ENCODE measurements around the gene TRMT61A. TPM values are rescaled to one million over a fixed set of nuclear protein-coding genes. Genes with fewer than 3 reads are reported as not detected.
A peak's percentile ranks its signal among the peaks of the same experiment; 100 is the strongest.

Gene TRMT61A
- total RNA-seq, 1 donor from 2014 or later = 4.7 TPM

DNA sequence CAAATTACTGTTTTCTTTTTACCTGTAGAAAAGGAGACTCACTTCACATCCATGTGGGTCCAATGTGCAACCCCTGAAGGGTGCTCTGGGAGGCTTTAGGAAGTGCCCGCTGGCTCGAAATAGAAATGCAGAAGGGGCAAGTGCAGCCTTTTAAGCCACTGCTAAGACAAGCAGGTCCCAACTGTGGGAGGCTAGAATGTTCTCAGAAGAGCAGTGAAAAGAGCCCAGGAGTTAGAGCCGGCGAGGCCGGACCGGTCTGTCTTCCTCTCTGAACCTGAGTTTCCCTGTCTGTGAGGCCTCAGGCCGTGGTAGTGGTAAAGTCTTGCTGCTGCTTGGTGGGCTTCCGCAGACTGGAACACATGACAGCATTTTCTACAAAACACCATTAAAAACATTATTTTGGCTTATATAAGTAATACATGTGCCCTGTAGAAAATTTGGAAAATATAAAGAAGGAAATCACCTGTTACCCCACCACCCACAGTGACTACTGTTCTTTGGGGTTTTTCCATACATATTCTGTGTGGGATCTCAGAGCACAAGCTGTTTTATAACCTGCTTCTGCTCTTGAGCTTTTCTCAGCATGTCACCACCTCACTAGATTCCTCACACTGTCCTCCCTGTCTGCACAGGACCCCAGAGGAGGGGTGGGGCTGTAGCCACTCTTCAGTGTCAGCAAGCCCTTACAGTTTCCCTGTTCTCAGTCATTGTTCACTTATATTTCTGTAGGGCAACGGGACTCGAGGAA, 12.4 kb upstream of the TRMT61A start:
- H3K27me3 ChIP-seq (ENCODE audit: control insufficient read depth in 3 of 3, insufficient read depth in 3 of 3, low read length in 3 of 3) = no peaks in the 10 kb centered on the region
- H3K4me3 ChIP-seq (ENCODE audit: low read length in 3 of 3) = no peak overlapping the region
- no peaks in the 10 kb centered on the region for H3K9me3 ChIP-seq (ENCODE audit: control insufficient read depth in 3 of 3, low read length in 3 of 3)
- H3K36me3 ChIP-seq (ENCODE audit: control insufficient read depth in 3 of 3, insufficient read depth in 3 of 3, low read length in 3 of 3) = no peaks in the 10 kb centered on the region
- H3K27ac ChIP-seq (ENCODE audit: low read depth, low read length) = no peak overlapping the region
- peaks cover 33 to 55% (median 47%) of the 10 kb centered on the region in 3 donors for H3K4me1 ChIP-seq (ENCODE audit: control insufficient read depth in 3 of 3, insufficient read depth in 3 of 3, low read length in 3 of 3)
- no peak overlapping the region for H3K9ac ChIP-seq (ENCODE audit: low read depth in 1 of 3, low read length in 3 of 3)

DNA sequence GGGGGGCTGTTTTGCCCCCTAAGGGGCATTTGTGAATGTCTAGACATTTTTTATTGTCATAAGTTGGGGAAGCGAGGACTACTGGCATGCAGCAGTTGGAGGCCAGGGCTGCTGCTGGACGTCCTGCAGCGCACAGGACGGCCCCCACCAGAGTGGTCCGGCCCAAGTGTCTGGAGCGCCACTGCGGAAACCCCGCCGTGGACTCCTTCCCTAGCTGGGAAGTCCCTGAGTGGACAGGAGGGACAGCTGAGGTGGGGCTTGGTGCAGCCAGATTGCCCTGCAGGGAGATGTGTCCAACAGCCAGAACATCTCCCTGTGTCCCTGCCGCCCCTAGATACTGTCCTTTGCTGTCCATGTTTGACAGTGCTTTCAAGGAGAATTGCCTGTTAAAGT, 11.8 kb upstream of the TRMT61A start:
- H3K9me3 ChIP-seq (ENCODE audit: control insufficient read depth in 3 of 3, low read length in 3 of 3) = no peaks in the 10 kb centered on the region
- no peaks in the 10 kb centered on the region for H3K36me3 ChIP-seq (ENCODE audit: control insufficient read depth in 3 of 3, insufficient read depth in 3 of 3, low read length in 3 of 3)
- H3K9ac ChIP-seq (ENCODE audit: low read depth in 1 of 3, low read length in 3 of 3) = peak overlapping the region in 2 of 3 donors; percentile 10 to 57
- H3K4me1 ChIP-seq (ENCODE audit: control insufficient read depth in 3 of 3, insufficient read depth in 3 of 3, low read length in 3 of 3) = peaks cover 33 to 57% (median 49%) of the 10 kb centered on the region in 3 donors
- no peak overlapping the region for H3K27ac ChIP-seq (ENCODE audit: low read depth, low read length)
- peaks cover 1 to 3% (median 3%) of the 10 kb centered on the region in 3 donors for H3K27me3 ChIP-seq (ENCODE audit: control insufficient read depth in 3 of 3, insufficient read depth in 3 of 3, low read length in 3 of 3)
- no peak overlapping the region for H3K4me3 ChIP-seq (ENCODE audit: low read length in 3 of 3)

DNA sequence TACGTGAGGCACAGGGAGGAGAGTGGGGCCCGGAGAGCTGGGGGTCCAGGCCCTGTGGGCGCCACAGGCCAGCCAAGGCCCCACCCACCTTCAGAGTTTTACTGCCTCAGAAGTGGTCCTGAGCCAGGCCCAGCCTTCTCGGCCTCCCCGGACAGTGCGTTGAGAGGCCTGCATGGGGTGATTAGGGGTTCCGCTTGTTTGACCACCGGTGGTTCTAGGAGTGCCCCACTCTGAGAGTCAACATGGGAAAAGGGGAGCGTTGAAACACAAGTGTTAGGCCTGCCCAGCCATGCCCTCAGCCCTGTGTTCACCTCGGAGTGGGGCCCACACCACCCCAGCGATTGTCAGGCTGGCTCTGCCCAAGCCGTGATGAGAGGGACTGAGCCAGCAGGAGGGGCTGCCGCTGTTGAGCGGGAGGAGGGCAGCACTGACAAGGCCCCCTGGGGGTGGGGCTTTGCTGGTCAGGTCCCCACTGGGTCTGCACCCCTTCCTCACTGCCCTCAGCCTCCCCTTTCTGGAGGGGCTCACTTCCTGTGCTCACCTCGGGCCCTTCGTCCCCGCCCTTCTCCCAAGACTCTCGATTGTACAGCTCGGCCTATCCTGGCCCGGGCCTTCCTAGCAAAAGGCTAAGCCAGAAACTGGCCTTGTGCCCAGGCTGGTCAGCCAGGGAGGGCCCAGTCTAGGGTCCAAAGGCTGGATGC, 11.1 kb upstream of the TRMT61A start:
- H3K4me1 ChIP-seq (ENCODE audit: control insufficient read depth in 3 of 3, insufficient read depth in 3 of 3, low read length in 3 of 3) = peaks cover 26 to 53% (median 45%) of the 10 kb centered on the region in 3 donors
- no peaks in the 10 kb centered on the region for H3K9me3 ChIP-seq (ENCODE audit: control insufficient read depth in 3 of 3, low read length in 3 of 3)
- no peak overlapping the region for H3K4me3 ChIP-seq (ENCODE audit: low read length in 3 of 3)
- H3K9ac ChIP-seq (ENCODE audit: low read depth in 1 of 3, low read length in 3 of 3) = peak overlapping the region in 1 of 3 donors; percentile 57
- peak overlapping the region; percentile 19 for H3K27ac ChIP-seq (ENCODE audit: low read depth, low read length)
- peaks cover 2 to 4% (median 4%) of the 10 kb centered on the region in 3 donors for H3K27me3 ChIP-seq (ENCODE audit: control insufficient read depth in 3 of 3, insufficient read depth in 3 of 3, low read length in 3 of 3)
- H3K36me3 ChIP-seq (ENCODE audit: control insufficient read depth in 3 of 3, insufficient read depth in 3 of 3, low read length in 3 of 3) = no peaks in the 10 kb centered on the region

DNA sequence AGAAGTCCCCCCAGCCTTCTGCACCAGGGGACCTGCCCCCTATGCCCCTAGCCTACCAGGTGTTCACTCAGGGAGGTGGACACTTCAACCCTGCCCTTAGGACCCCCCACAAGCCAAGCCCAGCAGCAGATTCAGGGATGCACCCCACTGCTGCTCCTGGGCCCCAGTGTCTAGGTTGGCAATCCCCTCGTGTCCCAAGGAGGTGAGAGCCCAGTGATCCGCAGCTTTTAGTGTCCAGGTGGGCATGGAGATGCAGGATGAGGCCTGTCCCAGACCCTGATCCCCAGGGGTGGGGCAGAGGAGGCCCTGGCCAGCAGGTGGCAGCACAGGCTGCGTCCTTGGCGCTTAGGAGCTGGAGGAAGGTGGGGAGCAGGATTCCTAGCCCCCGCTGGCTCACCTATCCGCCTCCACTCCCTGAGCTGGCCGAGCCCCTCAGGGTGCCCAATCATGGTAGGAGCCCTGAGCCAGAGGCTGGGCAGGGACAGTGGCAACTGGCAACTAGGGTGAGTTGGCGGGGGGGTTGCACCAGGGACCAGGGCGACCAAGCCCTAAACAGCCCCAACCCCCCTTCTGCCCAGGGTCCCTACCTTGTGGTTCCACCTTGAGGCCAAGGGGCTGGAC, 10.5 kb upstream of the TRMT61A start:
- Histone ChIP-seq H3K9ac (ENCODE audit: low read depth in 1 of 3, low read length in 3 of 3) (peak overlapping the region; percentile 32 to 57 (median 40)), H3K4me1 (ENCODE audit: control insufficient read depth in 3 of 3, insufficient read depth in 3 of 3, low read length in 3 of 3) (peaks cover 20 to 51% (median 42%) of the 10 kb centered on the region in 3 donors), H3K27ac (ENCODE audit: low read depth, low read length) (no peak overlapping the region), H3K36me3 (ENCODE audit: control insufficient read depth in 3 of 3, insufficient read depth in 3 of 3, low read length in 3 of 3) (no peaks in the 10 kb centered on the region), H3K9me3 (ENCODE audit: control insufficient read depth in 3 of 3, low read length in 3 of 3) (no peaks in the 10 kb centered on the region), H3K27me3 (ENCODE audit: control insufficient read depth in 3 of 3, insufficient read depth in 3 of 3, low read length in 3 of 3) (peaks cover 2 to 4% (median 4%) of the 10 kb centered on the region in 3 donors), H3K4me3 (ENCODE audit: low read length in 3 of 3) (no peak overlapping the region)

DNA sequence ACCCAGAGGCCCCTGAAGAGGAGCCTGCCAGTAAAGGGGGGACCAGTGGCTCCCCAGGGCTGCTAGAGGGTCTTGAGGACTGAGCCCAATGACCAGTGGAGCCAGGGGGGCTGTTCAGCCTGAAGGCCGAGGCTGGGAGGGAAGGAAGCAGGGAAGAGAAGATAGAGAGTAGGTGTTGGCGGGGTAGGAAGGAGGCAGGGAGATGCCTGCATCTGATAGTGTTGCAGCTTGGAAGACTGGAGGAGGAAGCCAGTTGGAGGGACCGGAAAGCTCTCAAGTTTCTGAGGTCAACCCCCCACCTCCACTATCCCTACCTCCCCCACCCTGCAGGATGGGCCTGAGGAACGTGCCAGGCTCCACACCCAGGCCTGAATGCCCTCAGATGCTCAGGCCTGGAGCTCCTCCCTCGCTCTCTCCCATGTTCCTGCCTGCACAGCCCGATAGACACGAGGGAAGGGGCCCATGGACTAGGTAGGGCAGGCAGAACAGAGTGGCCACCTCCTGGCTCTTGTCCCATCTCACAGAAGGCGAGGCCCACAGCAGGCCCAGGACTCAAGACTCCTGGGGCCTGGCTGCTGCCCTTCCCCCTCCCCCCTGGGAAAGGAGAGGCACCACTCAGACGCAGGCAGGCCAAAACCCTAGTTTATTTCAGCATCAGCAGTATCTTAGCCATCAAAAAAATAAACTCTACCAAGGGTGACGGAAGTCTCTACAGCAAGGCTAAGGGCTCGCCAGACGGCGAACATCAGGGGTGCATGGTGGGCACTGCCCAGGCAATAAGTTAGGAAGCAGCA, 9.8 kb upstream of the TRMT61A start:
- no peak overlapping the region for H3K27ac ChIP-seq (ENCODE audit: low read depth, low read length)
- H3K27me3 ChIP-seq (ENCODE audit: control insufficient read depth in 3 of 3, insufficient read depth in 3 of 3, low read length in 3 of 3) = peaks cover 2 to 8% (median 4%) of the 10 kb centered on the region in 3 donors
- peaks cover 19 to 45% (median 38%) of the 10 kb centered on the region in 3 donors for H3K4me1 ChIP-seq (ENCODE audit: control insufficient read depth in 3 of 3, insufficient read depth in 3 of 3, low read length in 3 of 3)
- peak overlapping the region in 1 of 3 donors; percentile 57 for H3K9ac ChIP-seq (ENCODE audit: low read depth in 1 of 3, low read length in 3 of 3)
- H3K36me3 ChIP-seq (ENCODE audit: control insufficient read depth in 3 of 3, insufficient read depth in 3 of 3, low read length in 3 of 3) = no peaks in the 10 kb centered on the region
- H3K4me3 ChIP-seq (ENCODE audit: low read length in 3 of 3) = no peak overlapping the region
- no peaks in the 10 kb centered on the region for H3K9me3 ChIP-seq (ENCODE audit: control insufficient read depth in 3 of 3, low read length in 3 of 3)

DNA sequence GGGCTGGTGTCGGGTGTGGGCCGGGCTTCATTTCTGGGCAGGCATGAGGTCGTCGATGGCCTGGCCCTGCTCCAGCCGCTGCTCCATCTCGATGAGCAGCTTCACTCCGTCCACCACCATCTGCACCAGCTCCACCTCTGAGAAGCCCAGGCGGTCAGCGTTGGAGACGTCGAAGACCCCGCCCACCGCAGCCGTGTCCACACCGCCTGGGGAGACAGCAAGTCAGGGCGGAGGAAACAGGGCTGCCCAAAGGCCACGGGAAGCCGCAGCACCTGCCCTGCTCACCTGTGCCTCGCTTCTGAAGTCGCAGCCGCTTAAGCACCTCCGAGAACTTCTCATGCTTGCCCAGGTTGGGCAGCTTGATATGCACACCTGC, 9.2 kb upstream of the TRMT61A start:
- H3K27me3 ChIP-seq (ENCODE audit: control insufficient read depth in 3 of 3, insufficient read depth in 3 of 3, low read length in 3 of 3) = peaks cover 2 to 8% (median 4%) of the 10 kb centered on the region in 3 donors
- H3K9ac ChIP-seq (ENCODE audit: low read depth in 1 of 3, low read length in 3 of 3) = no peak overlapping the region
- H3K27ac ChIP-seq (ENCODE audit: low read depth, low read length) = no peak overlapping the region
- H3K9me3 ChIP-seq (ENCODE audit: control insufficient read depth in 3 of 3, low read length in 3 of 3) = no peaks in the 10 kb centered on the region
- no peaks in the 10 kb centered on the region for H3K36me3 ChIP-seq (ENCODE audit: control insufficient read depth in 3 of 3, insufficient read depth in 3 of 3, low read length in 3 of 3)
- peaks cover 19 to 45% (median 41%) of the 10 kb centered on the region in 3 donors for H3K4me1 ChIP-seq (ENCODE audit: control insufficient read depth in 3 of 3, insufficient read depth in 3 of 3, low read length in 3 of 3)
- no peak overlapping the region for H3K4me3 ChIP-seq (ENCODE audit: low read length in 3 of 3)

DNA sequence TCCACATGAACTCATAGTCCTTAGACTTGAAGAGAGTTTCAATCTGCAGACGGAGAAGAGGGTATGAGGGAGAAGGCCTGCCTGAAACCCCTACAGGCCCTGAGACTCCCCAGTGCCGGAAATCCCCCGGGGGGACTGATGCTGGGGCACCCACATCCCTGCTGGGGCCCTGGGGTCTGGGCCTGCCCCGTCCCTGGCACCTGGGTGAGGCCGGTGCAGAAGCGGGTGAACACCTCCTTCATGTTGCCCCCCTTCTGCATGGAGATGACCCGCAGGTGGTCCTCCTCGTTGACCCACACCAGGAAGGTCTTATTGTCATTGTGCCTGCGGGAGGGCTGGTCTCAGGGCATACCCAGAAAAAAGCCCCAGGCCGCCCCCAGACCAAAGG, 8.7 kb upstream of the TRMT61A start:
- Histone ChIP-seq H3K9ac (ENCODE audit: low read depth in 1 of 3, low read length in 3 of 3) (no peak overlapping the region), H3K9me3 (ENCODE audit: control insufficient read depth in 3 of 3, low read length in 3 of 3) (no peaks in the 10 kb centered on the region), H3K27ac (ENCODE audit: low read depth, low read length) (peak overlapping the region; percentile 47), H3K27me3 (ENCODE audit: control insufficient read depth in 3 of 3, insufficient read depth in 3 of 3, low read length in 3 of 3) (peaks cover 2 to 8% (median 4%) of the 10 kb centered on the region in 3 donors), H3K4me3 (ENCODE audit: low read length in 3 of 3) (no peak overlapping the region), H3K36me3 (ENCODE audit: control insufficient read depth in 3 of 3, insufficient read depth in 3 of 3, low read length in 3 of 3) (no peaks in the 10 kb centered on the region), H3K4me1 (ENCODE audit: control insufficient read depth in 3 of 3, insufficient read depth in 3 of 3, low read length in 3 of 3) (peaks cover 19 to 45% (median 41%) of the 10 kb centered on the region in 3 donors)

DNA sequence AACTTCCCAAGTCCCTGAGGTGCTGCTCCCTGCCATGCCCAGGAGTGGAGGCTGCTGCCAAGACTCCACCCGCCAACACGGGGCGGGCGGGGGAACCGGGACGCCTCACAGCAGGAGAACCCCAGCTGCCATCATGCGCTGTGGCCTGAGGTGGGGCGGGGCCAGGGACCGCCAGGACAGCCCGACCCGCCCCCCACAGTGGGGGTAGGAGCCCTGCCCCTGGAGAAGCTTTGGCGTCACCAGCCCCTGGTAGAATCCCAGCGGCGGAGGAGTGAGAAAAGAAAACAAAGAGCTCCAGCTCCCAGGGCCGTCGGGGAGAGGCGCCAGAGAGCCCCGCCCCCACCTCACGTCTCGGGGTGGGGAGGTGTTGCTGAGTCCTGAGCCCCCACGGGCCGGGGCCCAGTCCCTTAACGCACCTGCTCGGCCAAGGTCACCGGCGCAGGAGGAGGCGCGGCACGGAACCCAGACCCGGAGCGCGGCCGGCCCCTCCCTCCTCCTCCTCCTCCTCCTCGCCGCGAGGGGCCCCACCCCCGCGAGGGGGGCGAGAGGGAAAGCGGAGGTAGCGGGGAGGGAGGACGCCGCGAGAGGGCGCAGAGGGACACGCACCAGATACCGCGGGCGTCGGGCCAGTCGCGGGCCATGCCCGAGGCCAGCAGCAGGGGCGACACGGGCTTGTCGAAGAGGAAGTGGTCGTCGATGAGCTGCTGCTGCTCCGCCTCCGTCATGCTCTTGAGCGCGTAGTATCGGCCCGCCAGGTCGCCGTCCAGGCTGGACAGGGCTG, 8.1 kb upstream of the TRMT61A start:
- Histone ChIP-seq H3K9me3 (ENCODE audit: control insufficient read depth in 3 of 3, low read length in 3 of 3) (no peaks in the 10 kb centered on the region), H3K27me3 (ENCODE audit: control insufficient read depth in 3 of 3, insufficient read depth in 3 of 3, low read length in 3 of 3) (peaks cover 2 to 8% (median 4%) of the 10 kb centered on the region in 3 donors), H3K4me3 (ENCODE audit: low read length in 3 of 3) (peak overlapping the region in 2 of 3 donors; percentile 65 to 70), H3K36me3 (ENCODE audit: control insufficient read depth in 3 of 3, insufficient read depth in 3 of 3, low read length in 3 of 3) (no peaks in the 10 kb centered on the region), H3K4me1 (ENCODE audit: control insufficient read depth in 3 of 3, insufficient read depth in 3 of 3, low read length in 3 of 3) (peaks cover 19 to 45% (median 41%) of the 10 kb centered on the region in 3 donors), H3K9ac (ENCODE audit: low read depth in 1 of 3, low read length in 3 of 3) (peak overlapping the region in 2 of 3 donors; percentile 23 to 54), H3K27ac (ENCODE audit: low read depth, low read length) (peak overlapping the region; percentile 47)

DNA sequence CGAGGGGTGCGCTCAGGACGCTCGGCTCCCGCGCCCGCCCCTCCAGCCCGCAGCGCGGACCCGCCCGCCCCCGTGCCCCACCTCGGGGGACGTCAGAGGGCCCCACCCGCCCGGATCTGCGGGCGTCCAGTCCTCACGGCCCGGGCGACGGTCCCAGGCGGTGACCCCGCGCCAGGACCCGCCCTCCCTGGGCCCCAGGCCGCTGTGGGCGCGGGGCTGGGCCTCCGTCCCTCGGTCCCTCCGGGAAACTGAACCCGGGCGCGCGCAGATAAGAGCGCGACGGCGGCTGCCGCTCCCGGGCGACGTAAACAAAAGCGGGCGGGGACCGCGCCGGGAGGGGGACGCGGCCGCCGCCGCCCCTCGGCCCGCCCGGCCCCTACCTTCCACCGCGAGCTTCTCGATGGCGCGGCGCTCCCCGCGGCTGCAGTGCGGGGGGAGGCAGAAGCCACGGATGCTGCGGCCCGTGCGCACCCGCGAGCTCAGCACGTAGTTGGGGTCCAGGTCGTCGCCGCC, 7.5 kb upstream of the TRMT61A start:
- peak overlapping the region in 1 of 3 donors; percentile 50 for H3K9ac ChIP-seq (ENCODE audit: low read depth in 1 of 3, low read length in 3 of 3)
- H3K27me3 ChIP-seq (ENCODE audit: control insufficient read depth in 3 of 3, insufficient read depth in 3 of 3, low read length in 3 of 3) = peaks cover 2 to 8% (median 4%) of the 10 kb centered on the region in 3 donors
- H3K4me1 ChIP-seq (ENCODE audit: control insufficient read depth in 3 of 3, insufficient read depth in 3 of 3, low read length in 3 of 3) = peaks cover 19 to 45% (median 41%) of the 10 kb centered on the region in 3 donors
- peak overlapping the region in 2 of 3 donors; percentile 65 to 70 for H3K4me3 ChIP-seq (ENCODE audit: low read length in 3 of 3)
- H3K9me3 ChIP-seq (ENCODE audit: control insufficient read depth in 3 of 3, low read length in 3 of 3) = no peaks in the 10 kb centered on the region
- no peaks in the 10 kb centered on the region for H3K36me3 ChIP-seq (ENCODE audit: control insufficient read depth in 3 of 3, insufficient read depth in 3 of 3, low read length in 3 of 3)
- peak overlapping the region; percentile 47 for H3K27ac ChIP-seq (ENCODE audit: low read depth, low read length)
